ENCODE results near the gene DEAF1.

DEAF1 gene

GRCh38 chr11:623349-623869, 71.6 kb downstream of the DEAF1 start:
- TF ChIP-seq CTCF (IDR thresholded peaks at IDR 0.05; ENCODE audit: insufficient read depth, low read length) (no peak), GABPA (IDR thresholded peaks at IDR 0.05; ENCODE audit: low read depth) (no peak), POLR2AphosphoS5 (IDR thresholded peaks at IDR 0.05; ENCODE audit: low read depth) (no peak), SPI1 (IDR thresholded peaks at IDR 0.05; ENCODE audit: borderline replicate concordance, low read depth) (no peak)
- TF ChIP-seq, protein P1, sequence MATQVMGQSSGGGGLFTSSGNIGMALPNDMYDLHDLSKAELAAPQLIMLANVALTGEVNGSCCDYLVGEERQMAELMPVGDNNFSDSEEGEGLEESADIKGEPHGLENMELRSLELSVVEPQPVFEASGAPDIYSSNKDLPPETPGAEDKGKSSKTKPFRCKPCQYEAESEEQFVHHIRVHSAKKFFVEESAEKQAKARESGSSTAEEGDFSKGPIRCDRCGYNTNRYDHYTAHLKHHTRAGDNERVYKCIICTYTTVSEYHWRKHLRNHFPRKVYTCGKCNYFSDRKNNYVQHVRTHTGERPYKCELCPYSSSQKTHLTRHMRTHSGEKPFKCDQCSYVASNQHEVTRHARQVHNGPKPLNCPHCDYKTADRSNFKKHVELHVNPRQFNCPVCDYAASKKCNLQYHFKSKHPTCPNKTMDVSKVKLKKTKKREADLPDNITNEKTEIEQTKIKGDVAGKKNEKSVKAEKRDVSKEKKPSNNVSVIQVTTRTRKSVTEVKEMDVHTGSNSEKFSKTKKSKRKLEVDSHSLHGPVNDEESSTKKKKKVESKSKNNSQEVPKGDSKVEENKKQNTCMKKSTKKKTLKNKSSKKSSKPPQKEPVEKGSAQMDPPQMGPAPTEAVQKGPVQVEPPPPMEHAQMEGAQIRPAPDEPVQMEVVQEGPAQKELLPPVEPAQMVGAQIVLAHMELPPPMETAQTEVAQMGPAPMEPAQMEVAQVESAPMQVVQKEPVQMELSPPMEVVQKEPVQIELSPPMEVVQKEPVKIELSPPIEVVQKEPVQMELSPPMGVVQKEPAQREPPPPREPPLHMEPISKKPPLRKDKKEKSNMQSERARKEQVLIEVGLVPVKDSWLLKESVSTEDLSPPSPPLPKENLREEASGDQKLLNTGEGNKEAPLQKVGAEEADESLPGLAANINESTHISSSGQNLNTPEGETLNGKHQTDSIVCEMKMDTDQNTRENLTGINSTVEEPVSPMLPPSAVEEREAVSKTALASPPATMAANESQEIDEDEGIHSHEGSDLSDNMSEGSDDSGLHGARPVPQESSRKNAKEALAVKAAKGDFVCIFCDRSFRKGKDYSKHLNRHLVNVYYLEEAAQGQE (IDR thresholded peaks at IDR 0.05; ENCODE audit: insufficient replicate concordance, low read depth), result no peak
- Histone ChIP-seq H3K4me3 (replicated peaks; ENCODE audit: insufficient read depth, low read length) (no peak overlapping the region), H3K27ac (replicated peaks) (no peak overlapping the region), H3K27me3 (ENCODE audit: insufficient read depth, poor library complexity, severe bottlenecking) (no peaks in the 10 kb centered on the region)
- no peak for DNase-seq (ENCODE audit: low read depth in 1 of 2, low spot score in 1 of 2)

DNA sequence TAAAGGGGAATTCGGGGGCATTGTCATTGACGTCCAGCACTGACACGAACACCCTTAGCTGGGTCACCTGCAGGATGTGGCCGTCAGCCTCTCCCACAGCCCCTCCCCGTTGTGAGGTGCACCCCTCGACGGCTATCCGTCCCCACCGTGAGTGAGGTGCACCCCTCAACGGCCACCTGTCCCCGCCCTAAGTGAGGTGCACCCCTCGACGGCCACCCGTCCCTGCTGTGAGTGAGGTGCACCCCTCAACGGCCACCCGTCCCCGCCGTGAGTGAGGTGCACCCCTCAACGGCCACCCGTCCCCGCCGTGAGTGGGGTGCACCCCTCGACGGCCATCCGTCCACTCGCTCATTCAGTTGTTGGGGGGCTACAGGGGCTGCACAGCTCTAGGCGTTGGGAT, 73.2 kb downstream of the DEAF1 start:
- H3K27me3 ChIP-seq (ENCODE audit: insufficient read depth, poor library complexity, severe bottlenecking), result no peaks in the 10 kb centered on the region
- H3K4me3 ChIP-seq (replicated peaks; ENCODE audit: insufficient read depth, low read length), result no peak overlapping the region
- TF ChIP-seq CTCF (IDR thresholded peaks at IDR 0.05; ENCODE audit: insufficient read depth, low read length) (no peak), GABPA (IDR thresholded peaks at IDR 0.05; ENCODE audit: low read depth) (no peak), SPI1 (IDR thresholded peaks at IDR 0.05; ENCODE audit: borderline replicate concordance, low read depth) (no peak), POLR2AphosphoS5 (IDR thresholded peaks at IDR 0.05; ENCODE audit: low read depth) (no peak)
- TF ChIP-seq, protein P1 (IDR thresholded peaks at IDR 0.05; ENCODE audit: insufficient replicate concordance, low read depth), result no peak
- no peak overlapping the region for H3K27ac ChIP-seq (replicated peaks)
- no peak for DNase-seq (ENCODE audit: low read depth in 1 of 2, low spot score in 1 of 2)

- TF ChIP-seq GABPA (IDR thresholded peaks at IDR 0.05; ENCODE audit: low read depth), result no peak
- TF ChIP-seq, protein P1 (IDR thresholded peaks at IDR 0.05; ENCODE audit: insufficient replicate concordance, low read depth), result no peak
- TF ChIP-seq POLR2AphosphoS5 (IDR thresholded peaks at IDR 0.05; ENCODE audit: low read depth), result no peak
- no peak for TF ChIP-seq CTCF (IDR thresholded peaks at IDR 0.05; ENCODE audit: insufficient read depth, low read length)
- no peak for TF ChIP-seq SPI1 (IDR thresholded peaks at IDR 0.05; ENCODE audit: borderline replicate concordance, low read depth)
- Histone ChIP-seq H3K27ac (replicated peaks) (no peak overlapping the region), H3K27me3 (ENCODE audit: insufficient read depth, poor library complexity, severe bottlenecking) (no peaks in the 10 kb centered on the region), H3K4me3 (replicated peaks; ENCODE audit: insufficient read depth, low read length) (no peak overlapping the region)
- DNase-seq (ENCODE audit: low read depth in 1 of 2, low spot score in 1 of 2), result no peak
Observed at GRCh38 chr11:620935-621814, 73.8 kb downstream of the DEAF1 start.
